CD14-positive monocyte (primary cell): ENCODE measurements around the gene BCAS4. TPM values are rescaled to one million over a fixed set of nuclear protein-coding genes. Genes with fewer than 3 reads are reported as not detected.

Experiments used
- DNase-seq, 3 donors: peaks; one replicate each; pipeline ENCODE4 v3.0.0-alpha.2; 2011 to 2022
- H2AFZ ChIP-seq: 2 replicates; pipeline ENCODE4 v1.6.0; 2012; ENCODE audit warnings: mild to moderate bottlenecking, low read depth, low read length, inconsistent platforms; ENCODE audit not compliant: insufficient read depth, poor library complexity, severe bottlenecking
- H3K27ac ChIP-seq, 2 donors: 1 replicate in 1 of 2; 2 replicates in 1 of 2; pipeline ENCODE4 v1.5.1; 2012 to 2013; ENCODE audit warnings: low read length in 2 of 2, control low read depth in 1 of 2, inconsistent platforms in 1 of 2, low read depth in 1 of 2, mild to moderate bottlenecking in 1 of 2
- H3K27me3 ChIP-seq, 2 donors: one replicate each; pipeline versions ENCODE4 v1.6.0 to v1.6.1; 2011 to 2013; ENCODE audit warnings: low read length in 2 of 2; ENCODE audit not compliant: control insufficient read depth in 2 of 2, insufficient read depth in 2 of 2
- H3K36me3 ChIP-seq, 2 donors: replicated peaks in 1 of 2; 1 replicate in 1 of 2; 2 replicates in 1 of 2; pipeline versions ENCODE4 v1.5.1 to v1.6.1; 2012 to 2013; ENCODE audit warnings: low read length in 2 of 2, control low read depth in 1 of 2, inconsistent platforms in 1 of 2, mild to moderate bottlenecking in 1 of 2; ENCODE audit not compliant: insufficient read depth in 2 of 2, control insufficient read depth in 1 of 2
- H3K4me1 ChIP-seq, 2 donors: 1 replicate in 1 of 2; 2 replicates in 1 of 2; pipeline versions ENCODE4 v1.5.1 to v1.6.1; 2012 to 2013; ENCODE audit warnings: low read length in 2 of 2, control low read depth in 1 of 2, inconsistent platforms in 1 of 2, mild to moderate bottlenecking in 1 of 2, moderate library complexity in 1 of 2; ENCODE audit not compliant: insufficient read depth in 2 of 2, control insufficient read depth in 1 of 2
- H3K4me2 ChIP-seq: replicated peaks from 2 replicates; pipeline ENCODE3; 2012; ENCODE audit warnings: low read length, moderate library complexity, mild to moderate bottlenecking; ENCODE audit not compliant: poor library complexity, severe bottlenecking; ENCODE audit errors: extremely low read depth
- H3K4me3 ChIP-seq, 3 experiments: fragments of 200-600 bp in 1 of 3; sonication (generic) in 1 of 3; replicated peaks in 1 of 3; 1 replicate in 2 of 3; 2 replicates in 1 of 3; pipeline ENCODE4 v1.5.1; 2011 to 2013; ENCODE audit warnings: low read length in 3 of 3, mild to moderate bottlenecking in 3 of 3, control low read depth in 2 of 3, low read depth in 2 of 3, inconsistent platforms in 1 of 3, moderate library complexity in 1 of 3
- H3K79me2 ChIP-seq: 2 replicates; pipeline ENCODE4 v1.6.0; 2012; ENCODE audit warnings: mild to moderate bottlenecking, control low read depth, inconsistent platforms, low read length, moderate library complexity; ENCODE audit not compliant: insufficient read depth
- H3K9ac ChIP-seq: 2 replicates; pipeline ENCODE4 v1.6.0; 2017; ENCODE audit warnings: low read length, mild to moderate bottlenecking; ENCODE audit not compliant: insufficient read depth, poor library complexity, severe bottlenecking
- H3K9me3 ChIP-seq, 2 donors: replicated peaks in 1 of 2; 1 replicate in 1 of 2; 2 replicates in 1 of 2; pipeline versions ENCODE4 v1.5.1 to v1.6.1; 2012 to 2013; ENCODE audit warnings: low read length in 2 of 2, control low read depth in 1 of 2; ENCODE audit not compliant: control insufficient read depth in 1 of 2, insufficient read depth in 1 of 2
- H4K20me1 ChIP-seq: 2 replicates; pipeline ENCODE4 v1.6.0; 2012; ENCODE audit warnings: mild to moderate bottlenecking, low read length, control low read depth, moderate library complexity; ENCODE audit not compliant: insufficient read depth
- H3K27ac Mint-ChIP-seq, 7 donors: one replicate each; pipeline ENCODE4 v1.8.0; 2020; ENCODE audit warnings: mild to moderate bottlenecking in 7 of 7, mixed read lengths in 7 of 7, moderate library complexity in 6 of 7, inconsistent platforms in 2 of 7
- H3K27me3 Mint-ChIP-seq, 3 donors: one replicate each; pipeline ENCODE4 v1.8.0; 2021 to 2022; ENCODE audit warnings: low read depth in 3 of 3, mild to moderate bottlenecking in 3 of 3, mixed read lengths in 3 of 3, moderate library complexity in 3 of 3, inconsistent platforms in 1 of 3
- H3K36me3 Mint-ChIP-seq, 2 donors: one replicate each; pipeline ENCODE4 v1.8.0; 2020; ENCODE audit warnings: mixed read lengths in 2 of 2, inconsistent platforms in 1 of 2, mild to moderate bottlenecking in 1 of 2
- H3K4me1 Mint-ChIP-seq: one replicate; pipeline ENCODE4 v1.8.0; 2020; ENCODE audit warnings: mild to moderate bottlenecking, mixed read lengths
- H3K4me3 Mint-ChIP-seq, 2 donors: one replicate each; pipeline ENCODE4 v1.8.0; 2020; ENCODE audit warnings: mild to moderate bottlenecking in 2 of 2, mixed read lengths in 2 of 2, moderate library complexity in 1 of 2
- H3K9me3 Mint-ChIP-seq, 7 donors: one replicate each; pipeline ENCODE4 v1.8.0; 2020 to 2022; ENCODE audit warnings: mixed read lengths in 7 of 7, mild to moderate bottlenecking in 6 of 7, moderate library complexity in 6 of 7, inconsistent platforms in 2 of 7
- WGBS: methylation state at CpG from one replicate; pipeline ENCODE4 v1.1.5; 2013; ENCODE audit warnings: missing lambda C conversion rate; ENCODE audit not compliant: insufficient coverage; 5-methylcytosine and 5-hydroxymethylcytosine counted together
- intact Hi-C, 2 donors: fragments of 100-400 bp; cut with micrococcal nuclease; formaldehyde crosslinking; loops; one replicate each; pipeline versions ENCODE4 v1.15.0 to v1.15.1; 2023
- polyA plus RNA-seq, 3 donors: library from polyadenylated mRNA; depleted of rRNA in 1 of 3; unstranded in 2 of 3; stranded (reverse) in 1 of 3; fragments of 300-500 nt in 2 of 3; fragments of >200 nt in 1 of 3; fragmentation: Illumina TruSeq in 2 of 3; gene quantifications; 1 replicate in 2 of 3; 2 replicates in 1 of 3; pipeline ENCODE4 v1.2.3, GENCODE V29; 2012 to 2021
- TF ChIP-seq, protein P1 (sequence below): fragments of 200-600 bp; IDR thresholded peaks from one replicate; pipeline ENCODE4 v1.8.0; 2022; ENCODE audit warnings: antibody characterized with exemption, mild to moderate bottlenecking

BCAS4 gene
- polyA plus RNA-seq, 3 donors, result 0.16 to 1.0 (median 0.69) TPM

DNA sequence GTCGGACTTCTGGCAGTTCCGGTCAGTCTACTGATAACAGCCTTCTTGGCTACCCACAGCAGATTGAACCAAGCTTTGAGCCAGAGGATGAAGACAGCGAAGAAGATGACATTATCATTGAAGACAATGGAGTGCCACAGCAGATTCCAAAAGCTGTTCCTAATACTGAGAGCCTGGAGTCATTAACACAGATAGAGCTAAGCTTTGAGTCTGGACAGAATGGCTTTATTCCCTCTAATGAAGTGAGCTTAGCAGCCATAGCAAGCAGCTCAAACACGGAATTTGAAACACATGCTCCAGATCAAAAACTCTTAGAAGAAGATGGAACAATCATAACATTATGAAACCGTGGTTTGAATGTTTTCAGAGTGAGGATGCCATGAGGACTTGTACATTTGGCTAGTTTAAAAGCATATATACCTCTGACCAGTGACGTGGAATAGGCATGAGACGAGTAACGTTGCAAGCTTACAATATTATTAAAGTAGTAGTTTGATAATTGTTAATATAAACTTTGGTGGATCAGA lies 44.7 kb upstream of the BCAS4 start:
- H3K27me3 ChIP-seq, result no peaks in the 10 kb centered on the region
- Mint-ChIP-seq H3K4me3 (no peak overlapping the region), H3K27me3 (no peaks in the 10 kb centered on the region), H3K4me1 (peaks cover 2% of the 10 kb centered on the region), H3K9me3 (no peaks in the 10 kb centered on the region), H3K36me3 (no peaks in the 10 kb centered on the region), H3K27ac (no peak overlapping the region)
- no peaks in the 10 kb centered on the region for H4K20me1 ChIP-seq
- 94% methylated on average over 3 of the region's 8 CpGs for WGBS
- H3K4me1 ChIP-seq, result no peaks in the 10 kb centered on the region
- DNase-seq, result no peak
- intact Hi-C loops, result no loop called here
- no peak overlapping the region for H3K9ac ChIP-seq
- no peaks in the 10 kb centered on the region for H3K36me3 ChIP-seq
- TF ChIP-seq, protein P1, sequence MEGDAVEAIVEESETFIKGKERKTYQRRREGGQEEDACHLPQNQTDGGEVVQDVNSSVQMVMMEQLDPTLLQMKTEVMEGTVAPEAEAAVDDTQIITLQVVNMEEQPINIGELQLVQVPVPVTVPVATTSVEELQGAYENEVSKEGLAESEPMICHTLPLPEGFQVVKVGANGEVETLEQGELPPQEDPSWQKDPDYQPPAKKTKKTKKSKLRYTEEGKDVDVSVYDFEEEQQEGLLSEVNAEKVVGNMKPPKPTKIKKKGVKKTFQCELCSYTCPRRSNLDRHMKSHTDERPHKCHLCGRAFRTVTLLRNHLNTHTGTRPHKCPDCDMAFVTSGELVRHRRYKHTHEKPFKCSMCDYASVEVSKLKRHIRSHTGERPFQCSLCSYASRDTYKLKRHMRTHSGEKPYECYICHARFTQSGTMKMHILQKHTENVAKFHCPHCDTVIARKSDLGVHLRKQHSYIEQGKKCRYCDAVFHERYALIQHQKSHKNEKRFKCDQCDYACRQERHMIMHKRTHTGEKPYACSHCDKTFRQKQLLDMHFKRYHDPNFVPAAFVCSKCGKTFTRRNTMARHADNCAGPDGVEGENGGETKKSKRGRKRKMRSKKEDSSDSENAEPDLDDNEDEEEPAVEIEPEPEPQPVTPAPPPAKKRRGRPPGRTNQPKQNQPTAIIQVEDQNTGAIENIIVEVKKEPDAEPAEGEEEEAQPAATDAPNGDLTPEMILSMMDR, result no peak
- H3K79me2 ChIP-seq, result no peaks in the 10 kb centered on the region
- no peak overlapping the region for H3K4me2 ChIP-seq
- no peak overlapping the region for H2AFZ ChIP-seq
- no peak overlapping the region for H3K4me3 ChIP-seq
- no peak overlapping the region for H3K27ac ChIP-seq
- no peaks in the 10 kb centered on the region for H3K9me3 ChIP-seq

DNA sequence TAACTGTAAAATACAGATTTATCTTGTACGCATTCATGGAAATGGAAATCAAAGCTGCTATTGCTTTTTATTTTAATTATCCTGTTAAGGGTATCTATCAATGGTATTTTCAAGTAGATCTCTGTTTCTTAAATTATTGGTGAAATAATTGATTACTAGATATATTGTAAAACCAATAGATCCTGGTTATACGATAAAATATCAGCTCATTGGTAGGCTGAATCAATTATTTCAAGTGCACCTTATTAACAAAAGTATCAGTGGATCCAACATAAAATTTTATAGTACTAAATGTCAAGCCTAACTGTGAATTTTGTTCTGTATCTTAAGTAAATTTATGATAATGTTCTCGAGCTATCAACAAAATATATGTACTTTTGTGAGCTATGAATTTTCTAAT lies 41.7 kb upstream of the BCAS4 start:
- WGBS, result no CpG with 5 or more reads among the region's 3 CpGs

More for the DNA sequence above, 41.7 kb upstream of the BCAS4 start:
- Mint-ChIP-seq H3K27ac (no peak overlapping the region), H3K9me3 (no peaks in the 10 kb centered on the region), H3K27me3 (peaks cover 0 to 3% (median 3%) of the 10 kb centered on the region in 3 donors), H3K36me3 (no peaks in the 10 kb centered on the region), H3K4me1 (no peaks in the 10 kb centered on the region), H3K4me3 (no peak overlapping the region)
- Histone ChIP-seq H3K9me3 (no peaks in the 10 kb centered on the region), H3K27me3 (no peaks in the 10 kb centered on the region), H2AFZ (no peak overlapping the region), H3K36me3 (no peaks in the 10 kb centered on the region), H3K4me2 (no peak overlapping the region), H3K79me2 (no peaks in the 10 kb centered on the region), H3K27ac (no peak overlapping the region), H3K9ac (no peak overlapping the region), H4K20me1 (no peaks in the 10 kb centered on the region), H3K4me1 (no peaks in the 10 kb centered on the region), H3K4me3 (no peak overlapping the region)
- no peak for DNase-seq
- TF ChIP-seq, protein P1, result no peak
- intact Hi-C loops, result no loop called here
